GM20000 (cell line): ENCODE measurements around the gene ADD2.
"Not testable (repeated sequence)": the region's sequence is repeated elsewhere in the genome, so short reads cannot be mapped to it uniquely, and the experiment has no call there.

Experiments used
- DNase-seq: peaks from one replicate; pipeline ENCODE4 v3.0.0; 2012; ENCODE audit warnings: low spot score
- CTCF ChIP-seq: IDR thresholded peaks from 2 replicates; pipeline ENCODE4 v1.5.1; 2012; ENCODE audit warnings: mild to moderate bottlenecking, control low read depth; ENCODE audit errors: extremely low read depth, missing control alignments

The ADD2 gene

GRCh38 chr2:70655786-70656185, 112.2 kb downstream of the ADD2 start:
- no peak for DNase-seq

GRCh38 chr2:70655211-70655610, 112.8 kb downstream of the ADD2 start:
- DNase-seq: not testable (repeated sequence)
- peak; percentile 30 for TF ChIP-seq CTCF

More at GRCh38 chr2:70655786-70656185, 112.2 kb downstream of the ADD2 start:
- TF ChIP-seq CTCF: no peak

GRCh38 chr2:70651727-70652126, 116.3 kb downstream of the ADD2 start:
- no peak for TF ChIP-seq CTCF
- DNase-seq: no peak

GRCh38 chr2:70651014-70651413, 117.0 kb downstream of the ADD2 start:
- no peak for DNase-seq
- TF ChIP-seq CTCF: no peak

- no peak for DNase-seq
- no peak for TF ChIP-seq CTCF
These were observed 119.0 kb downstream of the ADD2 start for GRCh38 chr2:70648961-70649360.

- DNase-seq: peak; percentile 52
- TF ChIP-seq CTCF: peak; percentile 93
These were observed 120.0 kb downstream of the ADD2 start for GRCh38 chr2:70647873-70648481.

GRCh38 chr2:70646420-70646818, 121.6 kb downstream of the ADD2 start:
- TF ChIP-seq CTCF: no peak
- DNase-seq: no peak
